Measurements from ENCODE around the gene OLR1. TPM values are rescaled to one million over a fixed set of nuclear protein-coding genes. Genes with fewer than 3 reads are reported as not detected.
A peak's percentile ranks its signal among the peaks of the same experiment; 100 is the strongest.

OLR1 gene
- total RNA-seq, 2 donors from 2014 or later: 1.2 to 2.1 TPM

- H3K27ac ChIP-seq: peak overlapping the region; percentile 98
- no peaks in the 10 kb centered on the region for H3K9me3 ChIP-seq
- intact Hi-C loops (cut with DNase I): loop anchor here (10.0 kb wide), 1 partner anchor 150 kb away; no protein-coding TSS in a partner anchor
- no peaks in the 10 kb centered on the region for H3K27me3 ChIP-seq (replicated peaks; ENCODE audit: insufficient read depth)
- no peaks in the 10 kb centered on the region for H3K36me3 ChIP-seq
- TF ChIP-seq POLR2A (IDR thresholded peaks at IDR 0.05) (no peak), POLR2AphosphoS5 (IDR thresholded peaks at IDR 0.05) (no peak), CTCF (IDR thresholded peaks at IDR 0.05) (no peak)
- WGBS: 65% methylated on average over 3 of the region's 3 CpGs
- no peak for DNase-seq (ENCODE audit: low spot score)
- H3K4me1 ChIP-seq (replicated peaks): no peaks in the 10 kb centered on the region
- peak overlapping the region; percentile 59 to 71 for H3K4me3 ChIP-seq
Observed at GRCh38 chr12:10214895-10215267, 42.9 kb upstream of the OLR1 start.

GRCh38 chr12:10214136-10214894, 42.4 kb upstream of the OLR1 start:
- peak overlapping the region; percentile 98 for H3K27ac ChIP-seq
- 8% methylated on average over 10 of the region's 10 CpGs for WGBS
- intact Hi-C loops (cut with DNase I): loop anchor here (10.0 kb wide), 1 partner anchor 150 kb away; no protein-coding TSS in a partner anchor

DNA sequence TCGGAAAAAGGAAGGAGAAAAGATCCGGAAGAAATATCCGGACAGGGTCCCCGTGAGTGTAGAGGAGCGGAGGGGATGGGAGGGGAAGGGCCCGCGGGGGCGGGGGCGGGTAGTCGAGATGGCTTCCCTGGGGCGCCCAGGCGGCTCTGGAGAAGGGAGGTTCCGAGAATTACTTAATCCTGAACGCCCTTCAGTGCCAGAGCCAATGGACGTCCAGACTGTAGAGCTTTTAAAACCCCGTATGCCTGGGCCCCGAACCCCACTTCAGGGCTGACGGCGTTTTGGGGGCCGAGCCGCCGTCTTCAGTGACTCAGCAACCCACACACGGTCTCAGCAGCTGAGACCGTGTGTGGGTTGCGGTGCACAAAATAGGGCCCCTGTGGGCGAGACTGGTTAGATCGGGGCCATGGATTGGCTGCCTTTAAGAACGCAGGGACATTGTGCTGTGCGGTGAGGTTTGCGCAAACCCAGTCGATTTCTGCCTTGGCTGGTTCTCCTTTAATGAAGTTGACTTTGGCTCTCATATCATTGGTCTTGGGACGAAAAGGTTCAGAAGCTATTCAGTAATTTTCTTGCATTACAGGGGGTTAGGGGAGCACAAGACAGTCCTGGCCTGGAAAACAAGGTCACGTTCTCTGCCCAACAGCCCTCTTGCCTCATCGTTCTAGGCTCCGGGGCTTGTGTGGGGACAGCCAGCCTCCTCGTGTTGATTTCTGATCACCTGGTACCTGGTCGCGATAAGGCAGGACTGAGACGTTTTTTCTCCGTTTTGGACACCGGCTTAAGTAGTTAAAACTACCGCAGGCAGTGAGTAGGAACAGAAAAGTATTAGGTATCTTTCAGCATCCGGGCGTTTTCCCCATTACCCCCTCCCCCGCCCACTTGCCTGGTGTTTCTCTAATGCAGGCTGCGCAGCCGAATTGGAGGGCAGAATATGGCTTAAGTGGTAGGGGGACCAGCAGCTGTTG, 41.5 kb upstream of the OLR1 start:
- Histone ChIP-seq H3K27me3 (replicated peaks; ENCODE audit: insufficient read depth) (no peaks in the 10 kb centered on the region), H3K4me3 (peak overlapping the region; percentile 59 to 71), H3K9me3 (no peaks in the 10 kb centered on the region), H3K36me3 (no peaks in the 10 kb centered on the region), H3K4me1 (replicated peaks) (no peaks in the 10 kb centered on the region), H3K27ac (peak overlapping the region; percentile 98)
- intact Hi-C loops (cut with DNase I): loop anchor here (2.0 to 10.0 kb wide), 2 partner anchors 151 to 509 kb away; partner anchors contain the start of gene YBX3
- peak; percentile 70 for DNase-seq (ENCODE audit: low spot score)
- WGBS: under 1% methylated on average over 39 of the region's 47 CpGs
- peak; percentile 16 for TF ChIP-seq POLR2A (IDR thresholded peaks at IDR 0.05)
- peak; percentile 57 for TF ChIP-seq POLR2AphosphoS5 (IDR thresholded peaks at IDR 0.05)
- TF ChIP-seq CTCF (IDR thresholded peaks at IDR 0.05): no peak

More at GRCh38 chr12:10214136-10214894, 42.4 kb upstream of the OLR1 start:
- no peaks in the 10 kb centered on the region for H3K9me3 ChIP-seq
- TF ChIP-seq POLR2A (IDR thresholded peaks at IDR 0.05) (no peak), POLR2AphosphoS5 (IDR thresholded peaks at IDR 0.05) (peak; percentile 32), CTCF (IDR thresholded peaks at IDR 0.05) (peak in 1 of 4 experiments; percentile 22)
- H3K27me3 ChIP-seq (replicated peaks; ENCODE audit: insufficient read depth): no peaks in the 10 kb centered on the region
- no peak for DNase-seq (ENCODE audit: low spot score)
- no peaks in the 10 kb centered on the region for H3K4me1 ChIP-seq (replicated peaks)
- H3K4me3 ChIP-seq: peak overlapping the region; percentile 59 to 71
- no peaks in the 10 kb centered on the region for H3K36me3 ChIP-seq

DNA sequence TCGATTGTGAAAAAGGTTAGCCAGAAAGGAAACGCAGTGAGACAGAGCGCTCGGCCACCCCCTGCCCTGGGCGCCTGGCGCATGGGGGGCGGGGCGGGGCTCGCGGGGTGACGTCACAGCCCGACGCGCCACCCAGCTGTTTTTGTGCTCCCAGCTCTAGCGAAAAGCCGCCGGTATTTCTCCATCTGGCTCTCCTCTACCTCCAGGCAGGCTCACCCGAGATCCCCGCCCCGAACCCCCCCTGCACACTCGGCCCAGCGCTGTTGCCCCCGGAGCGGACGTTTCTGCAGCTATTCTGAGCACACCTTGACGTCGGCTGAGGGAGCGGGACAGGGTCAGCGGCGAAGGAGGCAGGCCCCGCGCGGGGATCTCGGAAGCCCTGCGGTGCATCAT, 40.8 kb upstream of the OLR1 start, which contains the start of gene GABARAPL1:
TSS of gene GABARAPL1 (plus strand) at position 139 of the 393 bp plus-strand sequence. CDS start at position 392, 253 bp downstream.
- H3K9me3 ChIP-seq: no peaks in the 10 kb centered on the region
- H3K36me3 ChIP-seq: no peaks in the 10 kb centered on the region
- H3K27ac ChIP-seq: peak within 1 kb of the TSS; percentile 98
- WGBS: 1% methylated on average over 28 of the region's 35 CpGs
- no peaks in the 10 kb centered on the region for H3K27me3 ChIP-seq (replicated peaks; ENCODE audit: insufficient read depth)
- intact Hi-C loops (cut with DNase I): loop anchor here (2.0 to 10.0 kb wide), 2 partner anchors 152 to 510 kb away; partner anchors contain the start of gene YBX3
- no peaks in the 10 kb centered on the region for H3K4me1 ChIP-seq (replicated peaks)
- peak; percentile 43 for TF ChIP-seq POLR2A (IDR thresholded peaks at IDR 0.05)
- no peak for TF ChIP-seq CTCF (IDR thresholded peaks at IDR 0.05)
- H3K4me3 ChIP-seq: peak within 1 kb of the TSS; percentile 59 to 71
- peak; percentile 88 for DNase-seq (ENCODE audit: low spot score)

Measured in prostate gland (tissue), 2 donors.